Duodenal mucosa (tissue), 2 donors: ENCODE results near the gene SH3GL1.
"Not testable (repeated sequence)": the region's sequence is repeated elsewhere in the genome, so short reads cannot be mapped to it uniquely, and the experiment has no call there.

Experiments
- H3K27ac ChIP-seq: one replicate; pipeline ENCODE4 v1.7.0; 2013; ENCODE audit warnings: low read depth, low read length
- H3K27me3 ChIP-seq, 2 donors: one replicate each; pipeline ENCODE4 v1.7.0; 2013; ENCODE audit warnings: low read length in 2 of 2, control low read depth in 1 of 2; ENCODE audit not compliant: insufficient read depth in 2 of 2, control insufficient read depth in 1 of 2
- H3K36me3 ChIP-seq, 2 donors: one replicate each; pipeline ENCODE4 v1.7.0; 2013; ENCODE audit warnings: low read length in 2 of 2, control low read depth in 1 of 2; ENCODE audit not compliant: insufficient read depth in 2 of 2, control insufficient read depth in 1 of 2
- H3K4me1 ChIP-seq, 2 donors: one replicate each; pipeline ENCODE4 v1.7.0; 2013; ENCODE audit warnings: low read length in 2 of 2, control low read depth in 1 of 2; ENCODE audit not compliant: insufficient read depth in 2 of 2, control insufficient read depth in 1 of 2
- H3K4me3 ChIP-seq, 2 donors: one replicate each; pipeline ENCODE4 v1.7.0; 2013; ENCODE audit warnings: low read length in 2 of 2, low read depth in 1 of 2
- H3K9ac ChIP-seq, 2 donors: one replicate each; pipeline ENCODE4 v1.7.0; 2013; ENCODE audit warnings: low read length in 2 of 2, low read depth in 1 of 2
- H3K9me3 ChIP-seq, 2 donors: one replicate each; pipeline ENCODE4 v1.7.0; 2013; ENCODE audit warnings: low read length in 2 of 2, control low read depth in 1 of 2; ENCODE audit not compliant: control insufficient read depth in 1 of 2

SH3GL1 gene

GRCh38 chr19:4357095-4357797 lies 43.1 kb downstream of the SH3GL1 start:
- Histone ChIP-seq H3K27me3 (no peaks in the 10 kb centered on the region), H3K36me3 (peaks cover 17 to 39% of the 10 kb centered on the region in 2 donors), H3K9me3 (no peaks in the 10 kb centered on the region), H3K4me1 (no peaks in the 10 kb centered on the region), H3K9ac (no peak overlapping the region), H3K4me3 (no peak overlapping the region), H3K27ac (no peak overlapping the region)

- no peaks in the 10 kb centered on the region for H3K4me1 ChIP-seq
- H3K9ac ChIP-seq = no peak overlapping the region
- no peak overlapping the region for H3K27ac ChIP-seq
- no peaks in the 10 kb centered on the region for H3K27me3 ChIP-seq
- H3K36me3 ChIP-seq = peaks cover 7 to 24% of the 10 kb centered on the region in 2 donors
- H3K9me3 ChIP-seq = no peaks in the 10 kb centered on the region
- no peak overlapping the region for H3K4me3 ChIP-seq
Measured at GRCh38 chr19:4354897-4355296, 45.5 kb downstream of the SH3GL1 start.

- H3K9me3 ChIP-seq = no peaks in the 10 kb centered on the region
- H3K4me3 ChIP-seq = no peak overlapping the region
- H3K27me3 ChIP-seq = no peaks in the 10 kb centered on the region
- H3K27ac ChIP-seq = no peak overlapping the region
- peaks cover 3 to 21% of the 10 kb centered on the region in 2 donors for H3K36me3 ChIP-seq
- no peaks in the 10 kb centered on the region for H3K4me1 ChIP-seq
- no peak overlapping the region for H3K9ac ChIP-seq
Measured at GRCh38 chr19:4354282-4354681, 46.1 kb downstream of the SH3GL1 start.

GRCh38 chr19:4352701-4353121 lies 47.6 kb downstream of the SH3GL1 start:
- no peak overlapping the region for H3K9ac ChIP-seq
- peaks cover 0 to 7% of the 10 kb centered on the region in 2 donors for H3K36me3 ChIP-seq
- H3K9me3 ChIP-seq = no peaks in the 10 kb centered on the region
- H3K27me3 ChIP-seq = no peaks in the 10 kb centered on the region
- H3K4me1 ChIP-seq = no peaks in the 10 kb centered on the region
- H3K4me3 ChIP-seq = no peak overlapping the region
- no peak overlapping the region for H3K27ac ChIP-seq

GRCh38 chr19:4350726-4351125 lies 49.6 kb downstream of the SH3GL1 start:
- Histone ChIP-seq H3K4me1 (no peaks in the 10 kb centered on the region), H3K27me3 (no peaks in the 10 kb centered on the region), H3K27ac (no peak overlapping the region), H3K9me3 (no peaks in the 10 kb centered on the region), H3K36me3 (peaks cover 0 to 13% of the 10 kb centered on the region in 2 donors), H3K4me3 (no peak overlapping the region), H3K9ac (no peak overlapping the region)

GRCh38 chr19:4350111-4350510 lies 50.2 kb downstream of the SH3GL1 start:
- no peak overlapping the region for H3K4me3 ChIP-seq
- no peak overlapping the region for H3K27ac ChIP-seq
- peaks cover 0 to 3% of the 10 kb centered on the region in 2 donors for H3K4me1 ChIP-seq
- H3K27me3 ChIP-seq = no peaks in the 10 kb centered on the region
- no peaks in the 10 kb centered on the region for H3K9me3 ChIP-seq
- peaks cover 0 to 14% of the 10 kb centered on the region in 2 donors for H3K36me3 ChIP-seq
- H3K9ac ChIP-seq = no peak overlapping the region

- not testable (repeated sequence) for H3K27ac ChIP-seq, H3K9ac ChIP-seq, H3K27me3 ChIP-seq, H3K4me1 ChIP-seq, H3K4me3 ChIP-seq, H3K9me3 ChIP-seq
- H3K36me3 ChIP-seq = peaks cover 0 to 14% of the 10 kb centered on the region in 2 donors
Measured at GRCh38 chr19:4349225-4349624, 51.1 kb downstream of the SH3GL1 start.

GRCh38 chr19:4347521-4347920 lies 52.8 kb downstream of the SH3GL1 start:
- Histone ChIP-seq H3K4me3 (no peak overlapping the region), H3K4me1 (peaks cover 6 to 10% of the 10 kb centered on the region in 2 donors), H3K9ac (no peak overlapping the region), H3K27ac (no peak overlapping the region), H3K9me3 (no peaks in the 10 kb centered on the region), H3K27me3 (no peaks in the 10 kb centered on the region), H3K36me3 (peaks cover 0 to 14% of the 10 kb centered on the region in 2 donors)

GRCh38 chr19:4346020-4346383 lies 54.3 kb downstream of the SH3GL1 start:
- H3K27me3 ChIP-seq = no peaks in the 10 kb centered on the region
- no peak overlapping the region for H3K4me3 ChIP-seq
- no peaks in the 10 kb centered on the region for H3K9me3 ChIP-seq
- no peak overlapping the region for H3K9ac ChIP-seq
- no peak overlapping the region for H3K27ac ChIP-seq
- peaks cover 14 to 23% of the 10 kb centered on the region in 2 donors for H3K4me1 ChIP-seq
- H3K36me3 ChIP-seq = peaks cover 0 to 11% of the 10 kb centered on the region in 2 donors

- Histone ChIP-seq H3K4me1 (peaks cover 18 to 28% of the 10 kb centered on the region in 2 donors), H3K27ac (no peak overlapping the region), H3K4me3 (no peak overlapping the region)
Measured at GRCh38 chr19:4345342-4346019, 54.9 kb downstream of the SH3GL1 start.

More at GRCh38 chr19:4345342-4346019, 54.9 kb downstream of the SH3GL1 start:
- H3K36me3 ChIP-seq = peaks cover 0 to 11% of the 10 kb centered on the region in 2 donors
- no peaks in the 10 kb centered on the region for H3K27me3 ChIP-seq
- no peaks in the 10 kb centered on the region for H3K9me3 ChIP-seq
- no peak overlapping the region for H3K9ac ChIP-seq
